ENCODE measurements around the gene EMID1. TPM values are rescaled to one million over a fixed set of nuclear protein-coding genes. Genes with fewer than 3 reads are reported as not detected.

The EMID1 gene
- total RNA-seq, 2 experiments from 2014 or later, result 0.14 TPM; not detected in 1

DNA sequence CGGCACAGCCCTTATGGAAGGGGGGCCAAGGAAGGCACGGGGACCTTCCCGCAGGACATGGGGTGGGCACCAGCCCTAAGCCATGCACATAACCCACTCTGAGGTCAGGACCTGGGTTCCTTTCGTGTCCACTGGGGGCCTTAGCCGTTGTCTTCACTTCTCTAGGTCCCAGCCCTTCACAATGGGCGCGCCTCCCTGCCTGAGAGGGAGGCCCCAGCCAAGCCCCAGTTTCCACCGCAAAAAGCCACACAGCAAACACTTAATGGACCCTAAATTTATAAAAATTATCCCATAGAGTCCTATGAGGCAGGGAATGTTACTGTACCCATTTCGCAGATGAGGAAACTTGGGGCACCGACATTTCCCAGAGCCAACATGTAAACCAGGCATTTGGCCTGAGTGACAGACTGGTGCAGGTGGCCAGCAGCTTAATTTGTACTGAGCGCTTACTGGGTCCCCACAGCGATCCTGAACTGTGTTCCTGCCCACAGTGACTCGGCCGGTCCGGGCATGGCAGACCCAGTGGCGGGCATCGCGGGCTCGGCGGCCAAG is 102.0 kb downstream of the EMID1 start:
- POLR2A ChIA-PET, result interaction anchor here (1.8 kb wide), 1 partner anchor 29 kb away, joined by 7 read pairs; no protein-coding TSS in a partner anchor
- Mint-ChIP-seq H3K36me3 (ENCODE audit: low read depth) (no peaks in the 10 kb centered on the region), H3K4me3 (peak overlapping the region; percentile 65), H3K9me3 (no peaks in the 10 kb centered on the region), H3K4me1 (ENCODE audit: low read depth) (peaks cover 29% of the 10 kb centered on the region), H3K27ac (no peak overlapping the region), H3K27me3 (peaks cover 32% of the 10 kb centered on the region)
- no peak for DNase-seq
- TF ChIP-seq, protein P1, sequence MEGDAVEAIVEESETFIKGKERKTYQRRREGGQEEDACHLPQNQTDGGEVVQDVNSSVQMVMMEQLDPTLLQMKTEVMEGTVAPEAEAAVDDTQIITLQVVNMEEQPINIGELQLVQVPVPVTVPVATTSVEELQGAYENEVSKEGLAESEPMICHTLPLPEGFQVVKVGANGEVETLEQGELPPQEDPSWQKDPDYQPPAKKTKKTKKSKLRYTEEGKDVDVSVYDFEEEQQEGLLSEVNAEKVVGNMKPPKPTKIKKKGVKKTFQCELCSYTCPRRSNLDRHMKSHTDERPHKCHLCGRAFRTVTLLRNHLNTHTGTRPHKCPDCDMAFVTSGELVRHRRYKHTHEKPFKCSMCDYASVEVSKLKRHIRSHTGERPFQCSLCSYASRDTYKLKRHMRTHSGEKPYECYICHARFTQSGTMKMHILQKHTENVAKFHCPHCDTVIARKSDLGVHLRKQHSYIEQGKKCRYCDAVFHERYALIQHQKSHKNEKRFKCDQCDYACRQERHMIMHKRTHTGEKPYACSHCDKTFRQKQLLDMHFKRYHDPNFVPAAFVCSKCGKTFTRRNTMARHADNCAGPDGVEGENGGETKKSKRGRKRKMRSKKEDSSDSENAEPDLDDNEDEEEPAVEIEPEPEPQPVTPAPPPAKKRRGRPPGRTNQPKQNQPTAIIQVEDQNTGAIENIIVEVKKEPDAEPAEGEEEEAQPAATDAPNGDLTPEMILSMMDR (IDR thresholded peaks at IDR 0.05), result no peak
- no peak for ATAC-seq
- CTCF ChIA-PET, result interaction anchor here (1.6 kb wide), 1 partner anchor 9 kb away, joined by 6 read pairs; no protein-coding TSS in a partner anchor
- intact Hi-C loops (cut with micrococcal nuclease), result no loop called here

DNA sequence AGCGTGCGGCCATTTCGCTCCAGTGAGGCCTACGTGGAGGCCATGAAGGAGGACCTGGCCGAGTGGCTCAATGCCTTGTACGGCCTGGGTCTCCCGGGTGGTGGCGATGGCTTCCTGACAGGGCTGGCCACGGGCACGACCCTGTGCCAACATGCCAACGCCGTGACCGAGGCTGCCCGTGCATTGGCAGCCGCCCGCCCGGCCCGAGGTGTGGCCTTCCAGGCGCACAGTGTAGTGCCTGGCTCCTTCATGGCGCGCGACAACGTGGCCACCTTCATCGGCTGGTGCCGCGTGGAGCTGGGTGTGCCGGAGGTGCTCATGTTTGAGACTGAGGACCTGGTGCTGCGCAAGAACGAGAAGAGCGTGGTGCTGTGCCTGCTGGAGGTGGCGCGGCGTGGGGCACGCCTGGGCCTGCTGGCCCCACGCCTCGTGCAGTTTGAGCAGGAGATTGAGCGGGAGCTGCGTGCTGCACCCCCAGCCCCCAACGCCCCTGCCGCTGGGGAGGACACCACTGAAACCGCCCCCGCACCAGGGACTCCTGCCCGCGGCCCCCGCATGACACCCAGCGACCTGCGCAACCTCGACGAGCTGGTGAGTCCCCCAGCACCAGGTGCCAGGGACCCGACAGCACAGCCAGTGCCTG is 102.6 kb downstream of the EMID1 start:
- no peak for DNase-seq
- Mint-ChIP-seq H3K27ac (no peak overlapping the region), H3K4me3 (no peak overlapping the region), H3K4me1 (ENCODE audit: low read depth) (peaks cover 33% of the 10 kb centered on the region), H3K9me3 (no peaks in the 10 kb centered on the region), H3K36me3 (ENCODE audit: low read depth) (no peaks in the 10 kb centered on the region), H3K27me3 (peaks cover 38% of the 10 kb centered on the region)
- ATAC-seq, result no peak
- intact Hi-C loops (cut with micrococcal nuclease), result no loop called here
- POLR2A ChIA-PET, result interaction anchor here (0.7 to 1.8 kb wide), 2 partner anchors 30 to 482 kb away, joined by 3 to 7 read pairs; no protein-coding TSS in a partner anchor
- CTCF ChIA-PET, result no interaction called here
- TF ChIP-seq, protein P1 (IDR thresholded peaks at IDR 0.05), result no peak

DNA sequence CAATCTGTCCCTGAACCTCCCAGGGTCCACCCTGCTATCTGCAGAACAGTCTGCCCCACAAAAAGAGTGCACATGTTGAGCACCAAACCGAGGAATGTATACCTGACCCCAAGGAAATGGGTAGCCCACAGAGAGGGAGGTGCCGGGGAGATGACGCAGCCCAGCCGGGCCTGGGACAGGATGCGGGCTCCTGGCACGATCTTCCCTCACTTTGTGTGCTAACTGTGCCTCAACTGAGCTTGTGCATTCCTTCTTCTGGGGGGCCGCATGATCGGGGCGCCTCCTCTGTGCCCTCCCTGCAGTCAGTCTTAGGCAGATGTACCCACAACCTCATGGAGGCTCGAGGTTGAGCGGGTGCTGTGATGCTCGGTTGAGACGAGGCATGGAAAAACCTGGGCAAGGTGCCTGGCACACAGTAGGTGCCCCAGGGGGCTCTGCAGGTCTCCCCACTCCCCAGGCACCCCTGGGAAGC is 103.1 kb downstream of the EMID1 start:
- intact Hi-C loops (cut with micrococcal nuclease), result no loop called here
- ChIA-PET CTCF (no interaction called here), POLR2A (interaction anchor here (0.7 to 1.8 kb wide), 2 partner anchors 30 to 481 kb away, joined by 3 to 7 read pairs; no protein-coding TSS in a partner anchor)
- Mint-ChIP-seq H3K9me3 (no peaks in the 10 kb centered on the region), H3K36me3 (ENCODE audit: low read depth) (no peaks in the 10 kb centered on the region), H3K27me3 (peaks cover 43% of the 10 kb centered on the region), H3K4me1 (ENCODE audit: low read depth) (peaks cover 39% of the 10 kb centered on the region), H3K4me3 (no peak overlapping the region), H3K27ac (no peak overlapping the region)
- TF ChIP-seq, protein P1 (IDR thresholded peaks at IDR 0.05), result no peak
- DNase-seq (peak; percentile 73), ATAC-seq (peak; percentile 48)

Other genes starting within 250 kb of the EMID1 start
- not detected for gene C22orf31, start 144.1 kb upstream of the EMID1 start, total RNA-seq
- gene KREMEN1, start 132.9 kb upstream of the EMID1 start, total RNA-seq, result under 1 TPM; 0.11 to 0.43 TPM
- 10 to 100 TPM; 24.5 to 25.4 TPM for gene RHBDD3, start 62.1 kb downstream of the EMID1 start, total RNA-seq
- 100 to 1,000 TPM; 307 to 315 TPM for gene EWSR1, start 62.4 kb downstream of the EMID1 start, total RNA-seq
- gene GAS2L1, start 100.8 kb downstream of the EMID1 start, total RNA-seq, result 1 to 10 TPM in 1 of 2 experiments, under 1 TPM in 1; 0.36 to 1.1 TPM
- gene RASL10A, start 109.8 kb downstream of the EMID1 start, total RNA-seq, result under 1 TPM in 1 of 2 experiments, not detected in 1; 0.56 TPM
- 10 to 100 TPM; 57.5 to 59.0 TPM for gene AP1B1, start 182.7 kb downstream of the EMID1 start, total RNA-seq
- not detected for gene RFPL1, start 232.7 kb downstream of the EMID1 start, total RNA-seq

Measured in activated CD8-positive, alpha-beta T cell treated with anti-CD3 and anti-CD28 coated beads for 36 hours (primary cell).